ENCODE data around the gene PGBD5.
"Not testable (repeated sequence)": the region's sequence is repeated elsewhere in the genome, so short reads cannot be mapped to it uniquely, and the experiment has no call there.

The PGBD5 gene

GRCh38 chr1:230426246-230427093 is at the start of gene PGBD5:
PGBD5 (minus strand) TSS chr1:230426332; CDS start chr1:230425928, 404 bp downstream.
- peak; percentile 64 for DNase-seq

GRCh38 chr1:230474924-230475323 is 48.8 kb upstream of the PGBD5 start:
- DNase-seq: not testable (repeated sequence)

GRCh38 chr1:230470750-230471149 is 44.6 kb upstream of the PGBD5 start:
- not testable (repeated sequence) for DNase-seq

- DNase-seq: no peak
Measured at GRCh38 chr1:230469271-230469670, 43.1 kb upstream of the PGBD5 start.

- DNase-seq: no peak
Measured at GRCh38 chr1:230465691-230466090, 39.6 kb upstream of the PGBD5 start.

- DNase-seq: no peak
Measured at GRCh38 chr1:230464671-230465070, 38.5 kb upstream of the PGBD5 start.

- no peak for DNase-seq
Measured at GRCh38 chr1:230463760-230464159, 37.6 kb upstream of the PGBD5 start.

GRCh38 chr1:230463326-230463725 is 37.2 kb upstream of the PGBD5 start:
- no peak for DNase-seq

GRCh38 chr1:230459465-230459864 is 33.3 kb upstream of the PGBD5 start:
- DNase-seq: peak; percentile 51

GRCh38 chr1:230458509-230458908 is 32.4 kb upstream of the PGBD5 start:
- DNase-seq: no peak

GRCh38 chr1:230456478-230456877 is 30.3 kb upstream of the PGBD5 start:
- no peak for DNase-seq

GRCh38 chr1:230455291-230455690 is 29.2 kb upstream of the PGBD5 start:
- DNase-seq: no peak

- no peak for DNase-seq
Measured at GRCh38 chr1:230453377-230453776, 27.2 kb upstream of the PGBD5 start.

GRCh38 chr1:230441183-230442029 is 15.3 kb upstream of the PGBD5 start:
- no peak for DNase-seq

GRCh38 chr1:230435108-230435507 is 9.0 kb upstream of the PGBD5 start:
- DNase-seq: no peak

GRCh38 chr1:230431527-230431926 is 5.4 kb upstream of the PGBD5 start:
- no peak for DNase-seq

- no peak for DNase-seq
Measured at GRCh38 chr1:230430499-230430898, 4.4 kb upstream of the PGBD5 start.

GRCh38 chr1:230429067-230429735 is 3.1 kb upstream of the PGBD5 start:
- no peak for DNase-seq

- DNase-seq: no peak
Measured at GRCh38 chr1:230427981-230428380, 1.8 kb upstream of the PGBD5 start.

- DNase-seq: no peak
Measured at GRCh38 chr1:230427094-230427876, 1.2 kb upstream of the PGBD5 start.

GRCh38 chr1:230425252-230426091 is 660 bp downstream of the PGBD5 start:
- DNase-seq: no peak

All from fibroblast of skin of right biceps (primary cell).